ENCODE measurements around the gene CNDP2.

The CNDP2 gene

DNA sequence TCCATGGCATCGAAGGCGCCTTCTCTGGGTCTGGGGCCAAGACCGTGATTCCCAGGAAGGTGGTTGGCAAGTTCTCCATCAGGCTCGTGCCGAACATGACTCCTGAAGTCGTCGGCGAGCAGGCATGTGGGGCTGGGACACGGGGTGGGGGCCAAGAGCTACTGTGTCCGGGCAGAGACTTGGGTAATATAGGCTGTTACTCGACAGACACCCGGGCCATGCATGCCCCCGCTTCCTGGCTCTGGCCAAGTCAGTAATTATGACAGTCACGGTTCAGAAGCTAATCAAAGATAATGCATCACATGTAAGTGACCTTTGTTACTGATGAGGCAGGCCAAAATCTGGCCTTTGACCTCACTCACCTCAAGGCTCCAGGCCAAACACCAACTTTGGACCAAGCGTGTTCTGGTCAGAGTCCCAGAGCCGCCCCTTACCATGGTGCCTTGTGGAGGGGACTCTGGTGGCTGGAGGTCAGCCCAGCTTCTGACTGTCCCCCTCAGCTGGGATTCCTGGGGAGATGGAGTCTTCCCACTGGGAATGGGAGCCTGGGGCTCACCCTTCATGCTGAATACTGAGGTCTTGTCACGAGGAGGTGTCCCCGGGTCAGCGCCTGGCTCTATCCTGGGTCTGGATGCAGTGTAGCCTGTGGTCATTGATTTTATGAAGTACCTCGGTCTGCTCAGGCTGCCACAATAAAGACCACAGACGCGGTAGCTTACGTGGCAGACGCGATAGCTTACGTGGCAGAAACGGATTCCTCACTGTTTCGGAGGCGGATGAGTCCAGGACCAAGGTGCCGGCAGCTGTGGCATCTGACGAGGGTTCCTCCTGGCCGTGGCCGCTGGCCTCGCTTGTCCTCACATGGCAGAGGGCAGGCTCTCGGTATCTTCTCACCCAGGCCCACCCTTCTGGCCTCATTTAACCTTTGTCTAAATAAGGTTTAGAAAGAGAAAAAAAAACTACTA is 20.4 kb downstream of the CNDP2 start:
- no peak overlapping the region for H3K4me2 ChIP-seq (ENCODE audit: low read length)

GRCh38 chr18:74517236-74517630 is 21.1 kb downstream of the CNDP2 start:
- H3K9me2 ChIP-seq (ENCODE audit: low read depth, low read length), result no peaks in the 10 kb centered on the region
- no peak for TF ChIP-seq EZH2 (IDR thresholded peaks at IDR 0.05; ENCODE audit: borderline replicate concordance, low read length)
- TF ChIP-seq CTCF (IDR thresholded peaks at IDR 0.05; ENCODE audit: low read length), result no peak
- no peaks in the 10 kb centered on the region for H3K27me3 ChIP-seq (ENCODE audit: insufficient read depth, low read length)
- H3K9ac ChIP-seq (ENCODE audit: low read length), result no peak overlapping the region
- H3K4me1 ChIP-seq (ENCODE audit: insufficient read depth, low read length, severe bottlenecking), result no peaks in the 10 kb centered on the region
- peaks cover 82% of the 10 kb centered on the region for H3K36me3 ChIP-seq (ENCODE audit: insufficient read depth, low read length)
- H3F3A ChIP-seq (ENCODE audit: insufficient read depth, low read length), result no peaks in the 10 kb centered on the region
- no peaks in the 10 kb centered on the region for H4K20me1 ChIP-seq (ENCODE audit: insufficient read depth, low read length)
- no peak overlapping the region for H3K27ac ChIP-seq (ENCODE audit: low read depth, low read length, poor library complexity, severe bottlenecking)
- no peaks in the 10 kb centered on the region for H3K79me2 ChIP-seq (ENCODE audit: insufficient read depth, low read length)
- no peaks in the 10 kb centered on the region for H3K9me3 ChIP-seq (ENCODE audit: low read length)
- no peak overlapping the region for H3K4me3 ChIP-seq (ENCODE audit: low read depth, low read length, poor library complexity, severe bottlenecking)
- no peak overlapping the region for H3K4me2 ChIP-seq (ENCODE audit: low read length)
- H2AFZ ChIP-seq (ENCODE audit: low read length), result no peak overlapping the region

More for the DNA sequence above, 20.4 kb downstream of the CNDP2 start:
- Histone ChIP-seq H3K9me2 (ENCODE audit: low read depth, low read length) (no peaks in the 10 kb centered on the region), H3K4me3 (ENCODE audit: low read depth, low read length, poor library complexity, severe bottlenecking) (no peak overlapping the region), H4K20me1 (ENCODE audit: insufficient read depth, low read length) (no peaks in the 10 kb centered on the region), H2AFZ (ENCODE audit: low read length) (no peak overlapping the region), H3K27ac (ENCODE audit: low read depth, low read length, poor library complexity, severe bottlenecking) (no peak overlapping the region), H3K9me3 (ENCODE audit: low read length) (no peaks in the 10 kb centered on the region), H3F3A (ENCODE audit: insufficient read depth, low read length) (no peaks in the 10 kb centered on the region), H3K9ac (ENCODE audit: low read length) (no peak overlapping the region), H3K79me2 (ENCODE audit: insufficient read depth, low read length) (no peaks in the 10 kb centered on the region), H3K4me1 (ENCODE audit: insufficient read depth, low read length, severe bottlenecking) (no peaks in the 10 kb centered on the region), H3K27me3 (ENCODE audit: insufficient read depth, low read length) (no peaks in the 10 kb centered on the region), H3K36me3 (ENCODE audit: insufficient read depth, low read length) (peaks cover 88% of the 10 kb centered on the region)
- TF ChIP-seq EZH2 (IDR thresholded peaks at IDR 0.05; ENCODE audit: borderline replicate concordance, low read length) (no peak), CTCF (IDR thresholded peaks at IDR 0.05; ENCODE audit: low read length) (no peak)

DNA sequence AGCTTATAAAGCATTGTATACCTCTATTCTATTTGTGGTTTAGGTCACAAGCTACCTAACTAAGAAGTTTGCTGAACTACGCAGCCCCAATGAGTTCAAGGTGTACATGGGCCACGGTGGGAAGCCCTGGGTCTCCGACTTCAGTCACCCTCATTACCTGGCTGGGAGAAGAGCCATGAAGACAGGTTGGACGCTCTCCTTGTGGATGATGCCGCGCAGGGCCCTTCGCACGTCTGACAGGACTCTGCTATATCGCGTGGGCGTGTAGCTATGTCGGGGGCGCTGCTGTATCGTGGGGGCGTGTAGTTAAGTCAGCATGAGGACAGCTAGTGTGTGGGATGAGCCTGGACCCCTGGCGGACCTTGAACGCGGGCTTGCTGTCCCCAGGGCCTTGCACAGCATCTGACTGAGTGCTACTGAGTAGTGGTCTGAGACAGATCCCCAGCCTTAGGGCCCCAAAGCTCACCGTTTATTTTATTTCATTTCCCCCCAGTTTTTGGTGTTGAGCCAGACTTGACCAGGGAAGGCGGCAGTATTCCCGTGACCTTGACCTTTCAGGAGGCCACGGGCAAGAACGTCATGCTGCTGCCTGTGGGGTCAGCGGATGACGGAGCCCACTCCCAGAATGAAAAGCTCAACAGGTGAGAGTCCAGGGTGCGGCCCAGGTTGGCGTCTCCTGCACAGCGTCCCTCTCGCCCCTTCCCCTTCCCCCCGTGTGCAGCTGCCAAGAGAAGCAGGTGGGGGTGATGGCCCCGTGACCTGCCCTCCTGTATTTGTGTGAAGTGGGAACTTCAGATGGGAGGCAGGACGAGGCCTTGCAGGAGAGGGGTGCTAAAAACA is 22.5 kb downstream of the CNDP2 start:
- Histone ChIP-seq H3K9me2 (ENCODE audit: low read depth, low read length) (no peaks in the 10 kb centered on the region), H3K4me3 (ENCODE audit: low read depth, low read length, poor library complexity, severe bottlenecking) (no peak overlapping the region), H3K4me2 (ENCODE audit: low read length) (no peak overlapping the region), H3K9ac (ENCODE audit: low read length) (no peak overlapping the region), H3K27me3 (ENCODE audit: insufficient read depth, low read length) (no peaks in the 10 kb centered on the region), H3F3A (ENCODE audit: insufficient read depth, low read length) (no peaks in the 10 kb centered on the region), H2AFZ (ENCODE audit: low read length) (no peak overlapping the region), H3K27ac (ENCODE audit: low read depth, low read length, poor library complexity, severe bottlenecking) (no peak overlapping the region), H3K4me1 (ENCODE audit: insufficient read depth, low read length, severe bottlenecking) (no peaks in the 10 kb centered on the region), H4K20me1 (ENCODE audit: insufficient read depth, low read length) (no peaks in the 10 kb centered on the region), H3K9me3 (ENCODE audit: low read length) (no peaks in the 10 kb centered on the region), H3K36me3 (ENCODE audit: insufficient read depth, low read length) (peaks cover 68% of the 10 kb centered on the region), H3K79me2 (ENCODE audit: insufficient read depth, low read length) (no peaks in the 10 kb centered on the region)
- TF ChIP-seq EZH2 (IDR thresholded peaks at IDR 0.05; ENCODE audit: borderline replicate concordance, low read length) (no peak), CTCF (IDR thresholded peaks at IDR 0.05; ENCODE audit: low read length) (no peak)

All from OCI-LY1 (cell line).